Skeletal muscle satellite cell (primary cell): ENCODE results near the gene MPRIP.
"Not testable (repeated sequence)": the region's sequence is repeated elsewhere in the genome, so short reads cannot be mapped to it uniquely, and the experiment has no call there.

Experiments
- H3K27me3 ChIP-seq: 2 replicates; pipeline ENCODE4 v1.7.0; 2013; ENCODE audit warnings: low read length; ENCODE audit not compliant: control insufficient read depth, insufficient read depth
- H3K36me3 ChIP-seq: 2 replicates; pipeline ENCODE4 v1.7.0; 2013; ENCODE audit warnings: mild to moderate bottlenecking, control low read depth, low read length; ENCODE audit not compliant: insufficient read depth
- H3K4me1 ChIP-seq: 2 replicates; pipeline ENCODE4 v1.7.0; 2013; ENCODE audit warnings: low read length; ENCODE audit not compliant: control insufficient read depth, insufficient read depth
- H3K4me2 ChIP-seq: 2 replicates; pipeline ENCODE4 v1.7.0; 2013; ENCODE audit warnings: mild to moderate bottlenecking, low read length
- H3K4me3 ChIP-seq: 2 replicates; pipeline ENCODE4 v1.7.0; 2013; ENCODE audit warnings: low read length
- H3K9ac ChIP-seq: 2 replicates; pipeline ENCODE4 v1.7.0; 2013; ENCODE audit warnings: mild to moderate bottlenecking, low read depth, low read length, moderate library complexity
- H3K9me3 ChIP-seq: replicated peaks from 2 replicates; pipeline ENCODE4 v1.7.0; 2013; ENCODE audit warnings: mild to moderate bottlenecking, control low read depth, low read length

MPRIP gene

DNA sequence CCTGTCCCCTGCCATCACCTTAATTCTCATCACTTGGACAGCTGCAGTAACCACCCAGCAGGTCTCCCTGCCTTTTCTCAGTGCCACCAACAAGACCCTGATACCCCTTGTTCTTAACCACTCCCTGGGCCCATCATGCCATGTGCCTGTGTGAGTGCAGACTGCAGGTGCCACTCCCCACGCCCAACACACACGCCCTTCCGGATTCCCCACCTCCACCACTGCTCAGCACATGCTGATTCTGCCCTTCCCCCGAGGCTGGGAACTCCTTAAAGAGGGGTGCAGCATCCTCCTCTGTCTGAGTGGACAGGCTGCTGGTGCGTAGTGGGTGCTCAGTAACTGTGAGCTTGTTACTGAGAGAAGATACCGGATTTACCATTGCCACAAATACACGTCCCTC lies 111.5 kb downstream of the MPRIP start:
- H3K4me3 ChIP-seq = no peak overlapping the region
- H3K9me3 ChIP-seq = no peaks in the 10 kb centered on the region
- H3K4me1 ChIP-seq = peaks cover 66% of the 10 kb centered on the region
- no peak overlapping the region for H3K4me2 ChIP-seq
- H3K9ac ChIP-seq = no peak overlapping the region
- H3K36me3 ChIP-seq = peaks cover 85% of the 10 kb centered on the region
- no peaks in the 10 kb centered on the region for H3K27me3 ChIP-seq

GRCh38 chr17:17154556-17154955 lies 112.3 kb downstream of the MPRIP start:
- peaks cover 89% of the 10 kb centered on the region for H3K36me3 ChIP-seq

DNA sequence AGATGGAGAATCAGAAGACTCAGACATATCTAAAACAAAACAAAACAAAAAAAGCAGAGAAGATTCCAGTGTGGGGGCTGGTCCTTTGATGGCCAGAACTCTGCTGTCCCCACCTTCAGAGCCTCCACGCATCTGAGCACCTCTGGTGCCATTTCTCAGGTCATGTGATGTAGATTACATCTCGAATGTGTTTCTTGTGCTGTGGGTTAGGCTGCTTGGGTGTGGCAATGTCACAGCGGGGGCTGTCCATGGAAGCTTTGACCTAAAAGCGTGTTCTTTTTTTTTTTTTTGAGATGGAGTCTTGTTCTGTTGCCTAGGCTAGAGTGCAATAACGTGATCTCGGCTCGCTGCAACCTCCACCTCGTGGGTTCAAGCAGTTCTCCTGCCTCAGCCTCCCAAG lies 112.7 kb downstream of the MPRIP start:
- Histone ChIP-seq H3K9ac (no peak overlapping the region), H3K4me1 (peaks cover 62% of the 10 kb centered on the region), H3K9me3 (no peaks in the 10 kb centered on the region), H3K27me3 (no peaks in the 10 kb centered on the region), H3K4me3 (no peak overlapping the region), H3K36me3 (peaks cover 90% of the 10 kb centered on the region), H3K4me2 (no peak overlapping the region)

More at GRCh38 chr17:17154556-17154955, 112.3 kb downstream of the MPRIP start:
- Histone ChIP-seq H3K4me2 (no peak overlapping the region), H3K9ac (no peak overlapping the region), H3K9me3 (no peaks in the 10 kb centered on the region), H3K4me1 (peaks cover 66% of the 10 kb centered on the region), H3K27me3 (no peaks in the 10 kb centered on the region), H3K4me3 (no peak overlapping the region)

DNA sequence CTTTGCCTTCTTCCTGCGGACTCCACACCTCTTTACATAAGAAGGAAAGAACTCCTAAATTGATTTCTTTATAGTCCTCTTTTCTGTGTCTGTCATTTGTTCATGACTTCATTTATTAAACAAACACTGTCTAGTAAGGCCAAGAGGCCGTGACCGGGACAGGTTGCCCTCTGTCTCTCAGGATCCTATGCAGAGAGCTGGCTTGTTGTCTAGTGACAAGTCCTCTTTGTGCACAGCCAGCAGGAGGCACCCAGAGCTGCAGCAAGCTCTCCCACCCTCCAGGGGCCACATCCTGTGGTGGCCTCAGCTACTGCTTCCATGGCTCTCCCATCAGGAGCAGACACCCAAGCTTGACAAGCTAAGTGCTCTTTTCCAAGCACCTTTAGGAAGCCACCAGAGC lies 113.3 kb downstream of the MPRIP start:
- Histone ChIP-seq H3K9me3 (no peaks in the 10 kb centered on the region), H3K36me3 (peaks cover 89% of the 10 kb centered on the region), H3K4me2 (peak overlapping the region; percentile 1), H3K27me3 (no peaks in the 10 kb centered on the region), H3K4me1 (peaks cover 56% of the 10 kb centered on the region), H3K9ac (no peak overlapping the region), H3K4me3 (no peak overlapping the region)

- peak overlapping the region; percentile 48 for H3K9ac ChIP-seq
- H3K4me2 ChIP-seq = peak overlapping the region; percentile 69
- no peaks in the 10 kb centered on the region for H3K27me3 ChIP-seq
- H3K9me3 ChIP-seq = no peaks in the 10 kb centered on the region
- peaks cover 52% of the 10 kb centered on the region for H3K4me1 ChIP-seq
- no peak overlapping the region for H3K4me3 ChIP-seq
- peaks cover 92% of the 10 kb centered on the region for H3K36me3 ChIP-seq
Observed at GRCh38 chr17:17156107-17156506, 113.8 kb downstream of the MPRIP start.

DNA sequence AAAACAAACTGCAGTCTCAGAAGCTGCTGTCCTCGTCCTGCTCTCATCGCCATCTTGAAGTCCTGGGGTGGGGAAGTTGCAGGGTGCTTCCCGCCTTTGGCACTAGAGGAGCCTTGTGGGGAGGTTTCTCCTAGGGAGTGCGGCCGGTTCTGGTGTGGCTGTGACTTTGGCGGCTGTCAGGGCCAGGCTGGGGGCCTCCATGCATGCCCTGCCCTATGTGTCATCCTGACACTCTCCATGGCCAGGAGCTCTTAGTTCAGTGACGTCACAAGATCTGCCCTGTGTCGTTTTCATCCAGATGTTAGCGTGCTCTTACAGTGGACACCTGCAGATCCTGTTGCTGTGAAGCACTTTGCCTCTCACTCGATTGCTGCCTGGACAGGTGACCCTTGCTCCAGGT lies 114.3 kb downstream of the MPRIP start:
- Histone ChIP-seq H3K4me2 (peak overlapping the region; percentile 69), H3K9me3 (no peaks in the 10 kb centered on the region), H3K4me1 (peaks cover 48% of the 10 kb centered on the region), H3K27me3 (no peaks in the 10 kb centered on the region), H3K9ac (peak overlapping the region; percentile 48), H3K4me3 (no peak overlapping the region), H3K36me3 (peaks cover 93% of the 10 kb centered on the region)

DNA sequence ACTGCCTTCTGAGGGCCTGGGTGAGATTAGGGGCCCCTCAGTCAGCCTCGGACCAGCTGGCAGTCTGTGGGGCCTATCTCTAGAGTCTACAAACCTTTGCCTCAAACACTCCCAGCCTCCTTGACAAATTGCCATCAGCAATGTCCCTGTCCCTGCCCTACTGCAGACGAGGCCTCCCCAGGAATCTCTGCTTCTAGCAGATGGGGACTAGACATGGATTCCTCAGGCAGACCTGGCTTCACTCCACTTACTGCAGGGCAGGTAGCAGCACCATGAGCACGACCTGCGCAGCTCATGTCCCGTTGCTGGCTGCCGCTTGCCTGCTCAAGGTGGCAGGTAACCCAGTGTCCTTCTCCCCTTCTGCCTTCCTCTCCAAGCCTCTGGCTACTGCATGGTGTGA lies 114.8 kb downstream of the MPRIP start:
- H3K4me2 ChIP-seq = peak overlapping the region; percentile 69
- H3K4me3 ChIP-seq = no peak overlapping the region
- H3K9ac ChIP-seq = peak overlapping the region; percentile 48

GRCh38 chr17:17158506-17158905 lies 116.2 kb downstream of the MPRIP start:
- not testable (repeated sequence) for H3K9me3 ChIP-seq, H3K4me3 ChIP-seq, H3K9ac ChIP-seq, H3K4me2 ChIP-seq, H3K27me3 ChIP-seq
- peaks cover 96% of the 10 kb centered on the region for H3K36me3 ChIP-seq
- H3K4me1 ChIP-seq = peaks cover 31% of the 10 kb centered on the region

More for the DNA sequence above, 114.8 kb downstream of the MPRIP start:
- Histone ChIP-seq H3K9me3 (no peaks in the 10 kb centered on the region), H3K27me3 (no peaks in the 10 kb centered on the region), H3K36me3 (peaks cover 96% of the 10 kb centered on the region), H3K4me1 (peaks cover 44% of the 10 kb centered on the region)

- H3K36me3 ChIP-seq = peaks cover 96% of the 10 kb centered on the region
Observed at GRCh38 chr17:17159571-17159970, 117.3 kb downstream of the MPRIP start.

GRCh38 chr17:17161121-17161520 lies 118.9 kb downstream of the MPRIP start:
- Histone ChIP-seq H3K4me3 (no peak overlapping the region), H3K9me3 (no peaks in the 10 kb centered on the region), H3K9ac (no peak overlapping the region), H3K4me1 (peaks cover 13% of the 10 kb centered on the region), H3K36me3 (peaks cover 97% of the 10 kb centered on the region), H3K4me2 (no peak overlapping the region), H3K27me3 (no peaks in the 10 kb centered on the region)

More at GRCh38 chr17:17159571-17159970, 117.3 kb downstream of the MPRIP start:
- Histone ChIP-seq H3K4me3 (no peak overlapping the region), H3K4me1 (peaks cover 29% of the 10 kb centered on the region), H3K9me3 (no peaks in the 10 kb centered on the region), H3K27me3 (no peaks in the 10 kb centered on the region), H3K4me2 (no peak overlapping the region), H3K9ac (no peak overlapping the region)

DNA sequence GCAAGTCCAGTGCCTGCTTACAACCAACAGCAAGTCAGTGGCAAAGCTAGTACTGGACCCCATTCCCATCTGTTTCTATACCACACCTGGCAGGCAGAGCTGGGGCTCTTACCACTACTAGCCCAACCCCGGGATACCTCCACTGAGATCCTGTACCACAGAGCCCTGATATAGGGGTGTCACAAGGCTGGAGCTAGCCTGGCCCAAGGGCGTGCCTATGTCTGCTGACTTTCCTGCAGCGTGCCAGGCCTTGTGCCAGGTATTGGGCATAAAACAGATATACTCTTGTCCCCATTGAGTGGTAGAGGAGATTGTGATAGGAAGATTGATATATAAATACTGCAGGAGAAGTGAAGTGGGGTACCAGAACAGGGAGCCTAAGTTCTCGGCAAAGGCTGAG lies 119.5 kb downstream of the MPRIP start:
- peaks cover 98% of the 10 kb centered on the region for H3K36me3 ChIP-seq

DNA sequence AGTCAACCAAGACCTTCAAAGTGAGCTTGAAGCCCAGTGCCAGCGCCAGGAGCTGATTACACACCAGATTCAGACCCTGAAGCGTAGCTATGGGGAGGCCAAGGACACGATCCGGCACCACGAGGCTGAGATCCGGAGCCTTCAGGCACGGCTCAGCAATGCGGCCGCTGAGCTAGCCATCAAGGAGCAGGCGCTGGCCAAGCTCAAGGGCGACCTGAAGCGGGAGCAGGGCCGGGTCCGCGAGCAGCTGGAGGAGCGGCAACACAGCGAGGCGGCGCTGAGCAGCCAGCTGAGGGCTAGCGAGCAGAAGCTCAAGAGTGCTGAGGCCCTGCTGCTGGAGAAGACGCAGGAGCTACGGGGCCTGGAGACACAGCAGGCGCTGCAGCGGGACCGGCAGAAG lies 121.9 kb downstream of the MPRIP start:
- Histone ChIP-seq H3K27me3 (no peaks in the 10 kb centered on the region), H3K9me3 (no peaks in the 10 kb centered on the region), H3K4me3 (no peak overlapping the region), H3K4me1 (no peaks in the 10 kb centered on the region), H3K9ac (no peak overlapping the region), H3K36me3 (peaks cover 99% of the 10 kb centered on the region), H3K4me2 (no peak overlapping the region)

More for the DNA sequence above, 119.5 kb downstream of the MPRIP start:
- H3K4me1 ChIP-seq = peaks cover 7% of the 10 kb centered on the region
- H3K9ac ChIP-seq = no peak overlapping the region
- no peaks in the 10 kb centered on the region for H3K27me3 ChIP-seq
- H3K4me2 ChIP-seq = no peak overlapping the region
- no peaks in the 10 kb centered on the region for H3K9me3 ChIP-seq
- no peak overlapping the region for H3K4me3 ChIP-seq
